Measurements from ENCODE around the gene LRRC8E. TPM values are rescaled to one million over a fixed set of nuclear protein-coding genes. Genes with fewer than 3 reads are reported as not detected.
A peak's percentile ranks its signal among the peaks of the same experiment; 100 is the strongest.

Gene LRRC8E
- total and polyA plus RNA-seq, 2 of the 8 experiments (the other 6 are each of a cell fraction or from before 2014, with no cell fraction given), result 2.7 to 2.9 TPM

DNA sequence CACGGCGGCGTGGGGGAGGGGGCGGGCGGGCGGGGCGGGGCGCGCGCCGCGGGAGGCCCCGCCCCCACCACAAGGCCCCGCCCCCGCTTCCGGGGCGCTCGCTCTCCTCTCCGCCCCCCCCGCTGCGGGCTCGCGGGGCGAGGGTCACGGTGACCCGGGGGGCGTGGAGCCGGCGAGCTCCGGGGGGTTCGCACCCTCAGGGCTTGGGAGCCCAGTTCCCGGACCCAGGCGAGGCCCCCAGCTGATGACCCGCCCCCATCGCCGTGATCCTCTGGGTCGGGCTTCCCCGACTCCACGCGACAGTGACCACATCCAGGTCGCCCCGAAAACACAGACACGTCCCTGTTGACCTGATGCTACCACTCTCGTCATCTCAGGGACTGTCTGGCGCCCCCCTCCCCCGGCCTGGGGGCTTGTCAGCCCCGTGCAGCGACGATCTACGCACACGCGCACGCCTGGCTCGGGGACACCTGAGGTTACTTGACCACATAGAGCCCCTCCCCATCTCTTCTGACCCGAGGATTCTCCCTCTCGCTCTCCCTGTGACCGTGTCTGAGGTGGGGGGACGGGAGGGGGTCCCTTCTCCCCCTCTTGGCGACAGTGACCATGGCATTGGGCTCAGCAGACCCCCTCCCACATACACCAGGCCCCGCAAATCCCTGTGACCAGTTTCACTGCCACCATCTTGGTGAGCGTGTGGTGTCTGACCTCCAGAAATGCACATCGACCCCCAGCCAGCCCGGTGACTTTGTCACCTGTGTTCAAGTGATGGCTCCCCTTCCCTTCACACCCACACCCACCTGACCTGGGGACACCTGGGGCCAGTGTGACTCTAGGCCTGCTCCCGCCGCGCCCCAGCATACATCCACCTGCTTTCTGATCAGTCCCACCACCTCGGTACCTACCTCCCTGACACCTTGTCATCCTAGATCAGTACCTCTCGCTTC, 16.0 kb downstream of the LRRC8E start:
- Histone ChIP-seq H3K79me1 (ENCODE audit: low read depth, low read length) (peaks cover 11% of the 10 kb centered on the region), H2BK20ac (ENCODE audit: low read length) (no peak overlapping the region), H3K18ac (ENCODE audit: extremely low read depth, low read length) (peak overlapping the region; percentile 78), H3K4me2 (ENCODE audit: insufficient read depth in 1 of 2, low read depth in 2 of 2, low read length in 2 of 2) (peak overlapping the region; percentile 90 to 97), H3K23me2 (ENCODE audit: low read depth, low read length) (peaks cover 13% of the 10 kb centered on the region), H2AK5ac (ENCODE audit: low read depth, low read length) (no peak overlapping the region), H2BK15ac (ENCODE audit: low read length) (no peak overlapping the region), H3K56ac (replicated peaks; ENCODE audit: insufficient read length, low read depth, low read length) (peak overlapping the region; percentile 92), H4K8ac (ENCODE audit: extremely low read depth, insufficient read depth, low read length) (peak overlapping the region; percentile 97; the same call in 1 of the 2 replicates), H3K27ac (ENCODE audit: low read depth, low read length) (no peak overlapping the region), H3K14ac (ENCODE audit: insufficient read length) (no peak overlapping the region), H3K9ac (replicated peaks in 1 of 4; ENCODE audit: extremely low read depth in 1 of 4, low read depth in 3 of 4, low read length in 3 of 4) (peak overlapping the region; percentile 25 to 62 (median 44); a peak in 6 of 7 replicates), H2BK120ac (replicated peaks; ENCODE audit: low read depth, low read length) (no peak overlapping the region), H2BK12ac (ENCODE audit: low read depth, low read length) (0 out of 2 replicates have a peak overlapping the region, but pooled peaks have one; percentile 62), H2AFZ (ENCODE audit: low read length) (no peak overlapping the region), H4K20me1 (replicated peaks in 1 of 2; ENCODE audit: control insufficient read depth in 1 of 2, insufficient read depth in 2 of 2, low read length in 2 of 2) (peaks cover 3 to 14% of the 10 kb centered on the region in 2 experiments), H3K4me3 (ENCODE audit: extremely low read depth in 1 of 4, insufficient read depth in 2 of 4, low read depth in 3 of 4, low read length in 4 of 4) (peak overlapping the region; percentile 45 to 91 (median 82)), H3K4ac (replicated peaks; ENCODE audit: insufficient read length, low read depth, low read length) (no peak overlapping the region), H4K91ac (replicated peaks; ENCODE audit: insufficient read length, low read length) (peak overlapping the region; percentile 74), H3K4me1 (replicated peaks in 1 of 4; ENCODE audit: control insufficient read depth in 3 of 4, insufficient read depth in 4 of 4, low read length in 3 of 4) (peaks cover 0 to 13% (median 7%) of the 10 kb centered on the region in 4 experiments; a peak in 5 of 7 replicates), H3K27me3 (replicated peaks in 1 of 4; ENCODE audit: control insufficient read depth in 3 of 4, extremely low read depth in 1 of 4, insufficient read depth in 3 of 4, low read length in 3 of 4) (no peaks in the 10 kb centered on the region), H3K36me3 (ENCODE audit: control insufficient read depth in 2 of 4, insufficient read depth in 4 of 4, low read length in 3 of 4) (no peaks in the 10 kb centered on the region; a peak in 2 of 8 replicates), H4K5ac (ENCODE audit: insufficient read length, low read depth, low read length) (peak overlapping the region; percentile 97), H3K23ac (ENCODE audit: insufficient read length) (no peak overlapping the region), H2BK5ac (ENCODE audit: low read depth, low read length) (0 out of 2 replicates have a peak overlapping the region, but pooled peaks have one; percentile 68), H3K9me3 (ENCODE audit: insufficient read depth in 2 of 2, low read depth in 1 of 2, low read length in 1 of 2) (no peaks in the 10 kb centered on the region), H3K79me2 (ENCODE audit: control insufficient read depth in 1 of 2, insufficient read depth in 2 of 2, low read length in 2 of 2) (peaks cover 0 to 22% of the 10 kb centered on the region in 2 experiments; a peak in 2 of 4 replicates)
- no peak for DNase-seq (ENCODE audit: low read depth in 1 of 2, low spot score in 2 of 2)
- FAIRE-seq, result no peak
- CTCF ChIA-PET (ENCODE audit: partially characterized antibody), result interaction anchor here (0.5 to 4.9 kb wide), 16 partner anchors 11 to 1703 kb away, joined by 3 to 14 read pairs (median 4); partner anchors contain the start of gene TGFBR3L
- 32% methylated on average over 29 of the region's 68 CpGs; no CpG with 5 or more reads in 1 of the 2 experiments for WGBS, 2 experiments (ENCODE audit: extremely low coverage in 1 of 2, insufficient coverage in 1 of 2, insufficient read length in 1 of 2, insufficient replicate concordance in 2 of 2, low coverage in 1 of 2, low lambda C conversion rate in 2 of 2, missing lambda C conversion rate in 1 of 2)
- POLR2A ChIA-PET (ENCODE audit: partially characterized antibody), result interaction anchor here (0.7 to 5.0 kb wide), 12 partner anchors 8 to 47 kb away, joined by 3 to 22 read pairs (median 4); partner anchors contain the start of genes LRRC8E, SNAPC2 and TGFBR3L
- no peak for TF ChIP-seq ZNF274 (IDR thresholded peaks at IDR 0.05; ENCODE audit: borderline replicate concordance, extremely low read depth, low read length)
- no peak for TF ChIP-seq CTBP2 (IDR thresholded peaks at IDR 0.05; ENCODE audit: borderline replicate concordance, insufficient read depth, insufficient read length, low read length)
- TF ChIP-seq, protein P1, sequence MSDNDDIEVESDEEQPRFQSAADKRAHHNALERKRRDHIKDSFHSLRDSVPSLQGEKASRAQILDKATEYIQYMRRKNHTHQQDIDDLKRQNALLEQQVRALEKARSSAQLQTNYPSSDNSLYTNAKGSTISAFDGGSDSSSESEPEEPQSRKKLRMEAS (IDR thresholded peaks at IDR 0.05), result 0 out of 2 replicates have a peak, but pooled peaks have one; percentile 13
- peak in 1 of 2 experiments; percentile 50; a peak in 1 of 4 replicates for TF ChIP-seq HDAC2 (IDR thresholded peaks at IDR 0.05; ENCODE audit: borderline replicate concordance in 1 of 2, low read depth in 2 of 2, low read length in 2 of 2)
- TF ChIP-seq RBBP5 (IDR thresholded peaks at IDR 0.05; ENCODE audit: borderline replicate concordance, low read depth, low read length), result peak; percentile 17; the same call in 1 of the 2 replicates
- 0 out of 4 replicates have a peak, but pooled peaks of 1 of the 2 experiments have one; percentile 60 for TF ChIP-seq SIN3A (conservative IDR thresholded peaks at IDR 0.05 in 1 of 2, IDR thresholded peaks at IDR 0.05 in 1 of 2; ENCODE audit: low read depth in 1 of 2, low read length in 2 of 2)
- no peak for TF ChIP-seq SP1 (IDR thresholded peaks at IDR 0.05; ENCODE audit: low read depth, low read length)
- TF ChIP-seq POLR2AphosphoS5 (IDR thresholded peaks at IDR 0.05; ENCODE audit: low read depth, low read length), result no peak

All from H1 (cell line).